RWPE1 (cell line): ENCODE results near the gene CIP2A.

ENCODE experiments used
- CTCF ChIA-PET: fragments of 350-600 bp; sonication (Branson Sonifier 250); formaldehyde crosslinking; extraction: SDS; loops from one replicate; lab custom pipeline; 2021; lab: Yijun Ruan, JAX
- POLR2A ChIA-PET: fragments of 400-600 bp; formaldehyde crosslinking; extraction: SDS; loops from one replicate; lab custom pipeline; 2020; ENCODE audit warnings: antibody characterized with exemption; ENCODE audit not compliant: low non-redundant PET; lab: Yijun Ruan, JAX
- DNase-seq: peaks from one replicate; pipeline ENCODE4 v3.0.0; 2012; ENCODE audit warnings: low spot score
- H3K27ac ChIP-seq: fragments of 450-650 bp; 2 replicates; pipeline ENCODE4 v1.5.1; 2017
- TF ChIP-seq, protein P1 (sequence below): fragments of 450-650 bp; conservative IDR thresholded peaks from 2 replicates; pipeline ENCODE4 v1.5.1; 2017; ENCODE audit warnings: low read depth, mild to moderate bottlenecking

The CIP2A gene

DNA sequence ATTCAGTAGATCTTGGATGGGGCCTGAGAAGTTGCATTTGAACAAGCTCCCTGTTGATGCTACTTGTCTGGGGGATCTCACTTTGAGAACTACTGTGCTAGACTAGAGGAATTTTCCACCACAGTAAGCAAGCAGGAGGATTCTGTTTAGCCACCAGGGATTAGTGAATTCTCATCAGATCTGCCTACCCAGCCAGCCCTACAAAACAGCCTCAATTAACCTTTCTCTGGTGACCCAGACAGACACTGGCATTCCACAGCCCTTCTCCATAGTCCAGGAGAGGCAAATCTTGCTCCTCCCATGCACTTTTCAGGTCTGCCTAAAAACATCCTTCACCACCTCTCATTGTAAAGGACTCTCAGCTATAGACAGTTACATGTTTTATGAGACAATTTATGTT is 62.1 kb downstream of the CIP2A start:
- no peak overlapping the region for H3K27ac ChIP-seq
- CTCF ChIA-PET, result no interaction called here
- TF ChIP-seq, protein P1, sequence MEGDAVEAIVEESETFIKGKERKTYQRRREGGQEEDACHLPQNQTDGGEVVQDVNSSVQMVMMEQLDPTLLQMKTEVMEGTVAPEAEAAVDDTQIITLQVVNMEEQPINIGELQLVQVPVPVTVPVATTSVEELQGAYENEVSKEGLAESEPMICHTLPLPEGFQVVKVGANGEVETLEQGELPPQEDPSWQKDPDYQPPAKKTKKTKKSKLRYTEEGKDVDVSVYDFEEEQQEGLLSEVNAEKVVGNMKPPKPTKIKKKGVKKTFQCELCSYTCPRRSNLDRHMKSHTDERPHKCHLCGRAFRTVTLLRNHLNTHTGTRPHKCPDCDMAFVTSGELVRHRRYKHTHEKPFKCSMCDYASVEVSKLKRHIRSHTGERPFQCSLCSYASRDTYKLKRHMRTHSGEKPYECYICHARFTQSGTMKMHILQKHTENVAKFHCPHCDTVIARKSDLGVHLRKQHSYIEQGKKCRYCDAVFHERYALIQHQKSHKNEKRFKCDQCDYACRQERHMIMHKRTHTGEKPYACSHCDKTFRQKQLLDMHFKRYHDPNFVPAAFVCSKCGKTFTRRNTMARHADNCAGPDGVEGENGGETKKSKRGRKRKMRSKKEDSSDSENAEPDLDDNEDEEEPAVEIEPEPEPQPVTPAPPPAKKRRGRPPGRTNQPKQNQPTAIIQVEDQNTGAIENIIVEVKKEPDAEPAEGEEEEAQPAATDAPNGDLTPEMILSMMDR, result no peak
- POLR2A ChIA-PET, result no interaction called here
- DNase-seq, result no peak

DNA sequence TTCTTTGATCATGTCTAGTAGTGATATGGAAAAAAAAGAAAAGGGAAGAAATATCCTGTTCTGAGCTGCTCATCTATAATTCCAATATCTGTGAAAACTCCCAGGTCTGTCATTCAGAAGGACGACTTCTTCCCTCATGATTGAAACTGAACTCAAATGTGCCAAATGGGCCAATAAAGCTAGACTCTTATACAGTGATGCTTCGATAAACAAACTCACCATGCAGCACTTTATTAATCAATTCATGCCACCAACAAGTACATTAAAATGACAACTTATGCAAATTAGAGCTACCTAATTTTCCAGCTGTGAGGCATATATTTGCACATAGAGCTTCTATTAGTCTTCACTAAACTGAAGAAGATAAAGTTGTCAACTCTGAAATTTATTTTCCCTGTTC is 63.3 kb downstream of the CIP2A start:
- TF ChIP-seq, protein P1, result no peak
- ChIA-PET POLR2A (no interaction called here), CTCF (interaction anchor here (1.0 to 1.1 kb wide), 2 partner anchors 37 to 49 kb away, joined by 3 read pairs; no protein-coding TSS in a partner anchor)
- no peak overlapping the region for H3K27ac ChIP-seq
- DNase-seq, result no peak

DNA sequence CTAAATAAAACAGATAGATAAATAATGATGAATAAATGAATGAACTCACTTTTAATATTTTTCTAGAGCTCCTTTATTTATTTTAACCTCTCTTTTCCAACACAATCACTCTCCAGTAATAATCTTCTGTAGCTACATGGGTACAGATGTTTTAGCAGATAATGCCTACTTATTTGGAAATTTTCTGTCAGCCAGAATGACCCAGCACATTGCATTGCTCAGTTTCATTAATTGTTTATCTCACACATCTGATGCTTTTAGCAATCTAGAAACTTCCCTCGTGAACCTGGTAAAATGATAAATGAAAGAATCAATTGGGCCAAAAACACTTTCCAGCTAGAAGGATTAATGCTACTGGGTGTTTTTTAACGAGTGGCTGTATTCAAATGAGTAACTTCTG is 64.0 kb downstream of the CIP2A start:
- DNase-seq, result no peak
- CTCF ChIA-PET, result interaction anchor here (0.6 to 1.3 kb wide), 4 partner anchors 27 to 788 kb away, joined by 3 to 4 read pairs (median 3); no protein-coding TSS in a partner anchor
- TF ChIP-seq, protein P1, result no peak
- no peak overlapping the region for H3K27ac ChIP-seq
- POLR2A ChIA-PET, result no interaction called here

DNA sequence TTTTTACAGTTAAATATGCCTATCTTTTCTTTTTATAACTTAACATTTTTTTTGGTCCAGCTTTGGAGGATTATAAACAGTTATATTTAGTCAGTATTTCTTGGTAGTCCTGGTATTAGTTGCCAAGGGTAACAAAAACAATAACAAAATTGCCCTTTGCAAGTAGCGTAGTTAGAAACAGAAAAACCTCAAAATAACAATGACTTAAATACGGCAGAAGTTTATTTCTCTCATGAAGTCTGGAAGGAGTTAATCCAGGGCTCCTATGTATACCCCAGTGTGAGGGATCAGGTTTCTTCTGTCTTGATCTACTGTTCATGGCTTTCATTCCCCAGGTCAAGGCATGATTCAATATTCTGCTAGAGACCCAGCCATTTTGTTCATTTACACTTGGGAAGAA is 64.7 kb downstream of the CIP2A start:
- ChIA-PET CTCF (interaction anchor here (0.6 to 1.3 kb wide), 3 partner anchors 22 to 787 kb away, joined by 3 read pairs; no protein-coding TSS in a partner anchor), POLR2A (no interaction called here)
- DNase-seq, result no peak
- TF ChIP-seq, protein P1, result no peak
- no peak overlapping the region for H3K27ac ChIP-seq

DNA sequence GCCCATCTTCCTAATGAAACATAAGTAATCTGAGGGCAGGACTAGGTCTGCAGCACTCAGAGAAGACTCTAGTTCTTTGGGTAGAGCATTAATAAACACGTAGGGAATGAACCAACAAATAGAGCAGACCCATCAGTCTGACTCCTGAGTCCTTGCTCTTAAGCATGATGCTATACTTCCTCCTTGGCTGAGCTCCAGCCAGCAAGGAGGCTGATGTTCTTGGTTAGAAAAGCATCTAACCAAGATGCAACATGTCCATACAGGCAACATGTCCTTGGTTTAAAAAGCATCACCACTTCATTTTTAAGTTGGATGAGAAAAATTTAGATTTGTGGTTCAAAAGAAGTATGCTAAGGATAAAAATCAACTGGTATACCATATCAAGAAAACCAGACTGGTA is 70.3 kb downstream of the CIP2A start:
- TF ChIP-seq, protein P1, result no peak
- DNase-seq, result no peak
- POLR2A ChIA-PET, result no interaction called here
- no peak overlapping the region for H3K27ac ChIP-seq
- CTCF ChIA-PET, result no interaction called here

DNA sequence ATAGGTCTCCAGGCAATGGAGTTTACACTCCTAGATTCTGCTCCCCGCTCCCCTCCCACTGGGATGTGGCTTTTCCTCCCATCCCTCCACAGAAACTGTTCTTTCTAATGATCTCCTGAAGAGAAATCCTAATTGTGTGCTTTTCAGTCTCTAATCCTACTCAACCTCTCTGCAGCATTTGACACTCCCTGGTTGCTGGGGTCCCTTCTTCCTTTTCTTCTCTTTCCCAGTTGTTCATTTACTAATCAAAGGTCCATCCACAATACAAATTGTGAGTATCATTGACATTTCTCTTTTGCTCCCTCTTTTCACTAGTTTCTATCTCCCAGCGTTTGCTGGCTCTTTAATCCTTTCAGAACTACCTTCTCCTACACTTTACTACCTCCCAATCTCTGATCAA is 72.4 kb downstream of the CIP2A start:
- H3K27ac ChIP-seq, result no peak overlapping the region
- ChIA-PET CTCF (interaction anchor here (1.0 kb wide), 1 partner anchor 23 kb away, joined by 3 read pairs; no protein-coding TSS in a partner anchor), POLR2A (no interaction called here)
- TF ChIP-seq, protein P1, result no peak
- DNase-seq, result no peak
